Measurements from ENCODE around the gene ZNF438. TPM values are rescaled to one million over a fixed set of nuclear protein-coding genes. Genes with fewer than 3 reads are reported as not detected.

The ZNF438 gene, protein sequence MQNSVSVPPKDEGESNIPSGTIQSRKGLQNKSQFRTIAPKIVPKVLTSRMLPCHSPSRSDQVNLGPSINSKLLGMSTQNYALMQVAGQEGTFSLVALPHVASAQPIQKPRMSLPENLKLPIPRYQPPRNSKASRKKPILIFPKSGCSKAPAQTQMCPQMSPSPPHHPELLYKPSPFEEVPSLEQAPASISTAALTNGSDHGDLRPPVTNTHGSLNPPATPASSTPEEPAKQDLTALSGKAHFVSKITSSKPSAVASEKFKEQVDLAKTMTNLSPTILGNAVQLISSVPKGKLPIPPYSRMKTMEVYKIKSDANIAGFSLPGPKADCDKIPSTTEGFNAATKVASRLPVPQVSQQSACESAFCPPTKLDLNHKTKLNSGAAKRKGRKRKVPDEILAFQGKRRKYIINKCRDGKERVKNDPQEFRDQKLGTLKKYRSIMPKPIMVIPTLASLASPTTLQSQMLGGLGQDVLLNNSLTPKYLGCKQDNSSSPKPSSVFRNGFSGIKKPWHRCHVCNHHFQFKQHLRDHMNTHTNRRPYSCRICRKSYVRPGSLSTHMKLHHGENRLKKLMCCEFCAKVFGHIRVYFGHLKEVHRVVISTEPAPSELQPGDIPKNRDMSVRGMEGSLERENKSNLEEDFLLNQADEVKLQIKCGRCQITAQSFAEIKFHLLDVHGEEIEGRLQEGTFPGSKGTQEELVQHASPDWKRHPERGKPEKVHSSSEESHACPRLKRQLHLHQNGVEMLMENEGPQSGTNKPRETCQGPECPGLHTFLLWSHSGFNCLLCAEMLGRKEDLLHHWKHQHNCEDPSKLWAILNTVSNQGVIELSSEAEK
- total RNA-seq = 10 to 100 TPM; 10.3 to 14.6 (median 13.6) TPM

- peaks cover 0 to 50% (median 8%) of the 10 kb centered on the region in 3 donors for H3K4me1 ChIP-seq
- H3K36me3 ChIP-seq = no peaks in the 10 kb centered on the region
- H3K9me3 ChIP-seq = no peaks in the 10 kb centered on the region
- H3K27me3 ChIP-seq = no peaks in the 10 kb centered on the region
- WGBS, 2 donors (ENCODE audit: low coverage in 1 of 2) = no CpG with 5 or more reads among the region's 66 CpGs
- TF ChIP-seq POLR2AphosphoS5 (IDR thresholded peaks at IDR 0.05) = peak; percentile 77
- peak; percentile 29 for TF ChIP-seq EP300 (IDR thresholded peaks at IDR 0.05)
- peak; percentile 79 to 89 for TF ChIP-seq POLR2A (IDR thresholded peaks at IDR 0.05)
- peak in 3 of 4 experiments; percentile 66 to 76 (median 75) for TF ChIP-seq CTCF (IDR thresholded peaks at IDR 0.05)
- peak; percentile 92 for ATAC-seq
- H3K27ac ChIP-seq = peak within 1 kb of the TSS; percentile 97 to 100 (median 100)
- H3K4me3 ChIP-seq = peak within 1 kb of the TSS; percentile 54 to 77
These were observed at the start of gene ZNF438 for GRCh38 chr10:31031558-31032257. ZNF438 (minus strand) TSS chr10:31031865; CDS start chr10:30877034, 154,831 bp downstream.

- Histone ChIP-seq H3K27me3 (no peaks in the 10 kb centered on the region), H3K27ac (no peak overlapping the region), H3K4me1 (peaks cover 0 to 14% (median 0%) of the 10 kb centered on the region in 3 donors), H3K9me3 (no peaks in the 10 kb centered on the region), H3K36me3 (no peaks in the 10 kb centered on the region), H3K4me3 (no peak overlapping the region)
- WGBS, 2 donors (ENCODE audit: low coverage in 1 of 2) = 87 to 100% methylated on average over 3 to 6 of the region's 6 CpGs
- TF ChIP-seq CTCF (IDR thresholded peaks at IDR 0.05) (no peak), POLR2A (IDR thresholded peaks at IDR 0.05) (no peak), POLR2AphosphoS5 (IDR thresholded peaks at IDR 0.05) (no peak), EP300 (IDR thresholded peaks at IDR 0.05) (no peak)
- no peak for ATAC-seq
These were observed 44.9 kb upstream of the ZNF438 start for GRCh38 chr10:31076610-31076988.

- Histone ChIP-seq H3K4me3 (no peak overlapping the region), H3K9me3 (no peaks in the 10 kb centered on the region), H3K27ac (no peak overlapping the region), H3K4me1 (peaks cover 0 to 14% (median 0%) of the 10 kb centered on the region in 3 donors), H3K36me3 (no peaks in the 10 kb centered on the region), H3K27me3 (no peaks in the 10 kb centered on the region)
- WGBS, 2 donors (ENCODE audit: low coverage in 1 of 2) = 56 to 64% methylated on average over 2 to 3 of the region's 3 CpGs
- TF ChIP-seq POLR2AphosphoS5 (IDR thresholded peaks at IDR 0.05) = no peak
- no peak for TF ChIP-seq EP300 (IDR thresholded peaks at IDR 0.05)
- no peak for TF ChIP-seq POLR2A (IDR thresholded peaks at IDR 0.05)
- no peak for TF ChIP-seq CTCF (IDR thresholded peaks at IDR 0.05)
- no peak for ATAC-seq
These were observed 44.4 kb upstream of the ZNF438 start for GRCh38 chr10:31075881-31076609.

DNA sequence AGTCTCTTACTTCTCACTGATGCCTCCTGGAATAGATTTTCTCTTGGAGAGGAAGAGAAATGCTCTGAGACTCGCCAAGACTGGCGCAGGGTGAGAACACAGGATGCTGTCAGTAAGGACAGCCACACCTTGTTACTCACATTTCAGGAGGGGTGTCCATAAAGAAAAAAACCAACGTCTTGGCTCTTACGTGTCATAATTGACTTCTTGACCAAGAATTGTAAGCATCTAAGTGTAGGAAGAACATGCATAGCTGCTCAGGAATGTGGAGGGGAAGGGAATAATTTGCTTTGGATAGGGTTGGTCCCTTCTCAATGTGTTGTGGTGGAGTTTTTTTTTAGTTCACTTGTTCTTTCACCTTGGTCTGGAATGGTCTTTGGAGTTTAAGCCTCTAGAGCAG is 43.8 kb upstream of the ZNF438 start:
- H3K9me3 ChIP-seq = no peaks in the 10 kb centered on the region
- H3K4me3 ChIP-seq = no peak overlapping the region
- H3K27me3 ChIP-seq = no peaks in the 10 kb centered on the region
- no peaks in the 10 kb centered on the region for H3K36me3 ChIP-seq
- H3K4me1 ChIP-seq = peaks cover 0 to 14% (median 0%) of the 10 kb centered on the region in 3 donors
- WGBS, 2 donors (ENCODE audit: low coverage in 1 of 2) = 36 to 45% methylated on average over 2 to 4 of the region's 4 CpGs
- no peak for ATAC-seq
- no peak for TF ChIP-seq POLR2AphosphoS5 (IDR thresholded peaks at IDR 0.05)
- no peak for TF ChIP-seq POLR2A (IDR thresholded peaks at IDR 0.05)
- no peak for TF ChIP-seq CTCF (IDR thresholded peaks at IDR 0.05)
- no peak for TF ChIP-seq EP300 (IDR thresholded peaks at IDR 0.05)
- peak overlapping the region in 1 of 4 donors; percentile 13 for H3K27ac ChIP-seq
